ENCODE data around the gene TRIM34.
A peak's percentile ranks its signal among the peaks of the same experiment; 100 is the strongest.

TRIM34 gene

GRCh38 chr11:5684646-5685362, 60.0 kb downstream of the TRIM34 start, which contains the start of gene TRIM5:
TSS of gene TRIM5 (minus strand) at chr11:5685074. CDS start at chr11:5680177, 4,897 bp downstream.
- peak; percentile 69; the same call in 1 of the 2 replicates for TF ChIP-seq CTCF (IDR thresholded peaks at IDR 0.05; ENCODE audit: borderline replicate concordance, insufficient read depth, low read depth, low read length)
- H3K4me3 ChIP-seq (ENCODE audit: low read depth, low read length), result peak within 1 kb of the TSS; percentile 43

- TF ChIP-seq CTCF (IDR thresholded peaks at IDR 0.05; ENCODE audit: borderline replicate concordance, insufficient read depth, low read depth, low read length), result no peak
- H3K4me3 ChIP-seq (ENCODE audit: low read depth, low read length), result no peak overlapping the region
Observed at GRCh38 chr11:5686426-5686825, 61.6 kb downstream of the TRIM34 start.

GRCh38 chr11:5688482-5688881, 63.7 kb downstream of the TRIM34 start:
- TF ChIP-seq CTCF (IDR thresholded peaks at IDR 0.05; ENCODE audit: borderline replicate concordance, insufficient read depth, low read depth, low read length), result no peak
- H3K4me3 ChIP-seq (ENCODE audit: low read depth, low read length), result no peak overlapping the region

- no peak for TF ChIP-seq CTCF (IDR thresholded peaks at IDR 0.05; ENCODE audit: borderline replicate concordance, insufficient read depth, low read depth, low read length)
Observed at GRCh38 chr11:5689551-5689983, 64.8 kb downstream of the TRIM34 start, which contains the start of gene TRIM22. TSS of gene TRIM22 (plus strand) at chr11:5689790. CDS start at chr11:5696233, 6,443 bp downstream.

GRCh38 chr11:5690216-5690615, 65.4 kb downstream of the TRIM34 start:
- peak overlapping the region; percentile 74 for H3K4me3 ChIP-seq (ENCODE audit: low read depth, low read length)
- TF ChIP-seq CTCF (IDR thresholded peaks at IDR 0.05; ENCODE audit: borderline replicate concordance, insufficient read depth, low read depth, low read length), result no peak

More at GRCh38 chr11:5689551-5689983, 64.8 kb downstream of the TRIM34 start, which contains the start of gene TRIM22:
- H3K4me3 ChIP-seq (ENCODE audit: low read depth, low read length), result peak within 1 kb of the TSS; percentile 74

GRCh38 chr11:5690736-5691135, 65.9 kb downstream of the TRIM34 start:
- H3K4me3 ChIP-seq (ENCODE audit: low read depth, low read length), result peak overlapping the region; percentile 74

GRCh38 chr11:5691238-5691963, 66.6 kb downstream of the TRIM34 start:
- H3K4me3 ChIP-seq (ENCODE audit: low read depth, low read length), result peak overlapping the region; percentile 74

More at GRCh38 chr11:5690736-5691135, 65.9 kb downstream of the TRIM34 start:
- no peak for TF ChIP-seq CTCF (IDR thresholded peaks at IDR 0.05; ENCODE audit: borderline replicate concordance, insufficient read depth, low read depth, low read length)
